ENCODE data around the gene NT5DC1.

DNA sequence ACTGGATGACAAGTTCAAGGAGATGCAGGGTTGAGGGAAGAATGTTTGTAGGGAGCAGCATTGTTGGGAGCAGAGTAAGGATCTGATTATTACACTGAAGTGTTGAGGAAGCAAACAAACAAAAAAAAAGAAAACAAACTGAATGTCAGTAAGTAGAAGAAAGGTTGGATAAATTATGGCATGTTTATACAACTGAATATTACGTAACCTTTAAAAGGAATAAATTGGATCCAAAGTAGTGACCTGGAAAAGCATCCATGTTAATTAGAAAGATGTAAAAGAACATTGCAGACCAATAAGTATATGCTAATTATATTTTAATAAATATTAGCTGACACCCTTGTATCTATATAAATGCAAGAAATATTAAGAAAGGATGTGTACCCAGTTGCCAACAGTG, 191.9 kb downstream of the NT5DC1 start:
- TF ChIP-seq, protein P1, sequence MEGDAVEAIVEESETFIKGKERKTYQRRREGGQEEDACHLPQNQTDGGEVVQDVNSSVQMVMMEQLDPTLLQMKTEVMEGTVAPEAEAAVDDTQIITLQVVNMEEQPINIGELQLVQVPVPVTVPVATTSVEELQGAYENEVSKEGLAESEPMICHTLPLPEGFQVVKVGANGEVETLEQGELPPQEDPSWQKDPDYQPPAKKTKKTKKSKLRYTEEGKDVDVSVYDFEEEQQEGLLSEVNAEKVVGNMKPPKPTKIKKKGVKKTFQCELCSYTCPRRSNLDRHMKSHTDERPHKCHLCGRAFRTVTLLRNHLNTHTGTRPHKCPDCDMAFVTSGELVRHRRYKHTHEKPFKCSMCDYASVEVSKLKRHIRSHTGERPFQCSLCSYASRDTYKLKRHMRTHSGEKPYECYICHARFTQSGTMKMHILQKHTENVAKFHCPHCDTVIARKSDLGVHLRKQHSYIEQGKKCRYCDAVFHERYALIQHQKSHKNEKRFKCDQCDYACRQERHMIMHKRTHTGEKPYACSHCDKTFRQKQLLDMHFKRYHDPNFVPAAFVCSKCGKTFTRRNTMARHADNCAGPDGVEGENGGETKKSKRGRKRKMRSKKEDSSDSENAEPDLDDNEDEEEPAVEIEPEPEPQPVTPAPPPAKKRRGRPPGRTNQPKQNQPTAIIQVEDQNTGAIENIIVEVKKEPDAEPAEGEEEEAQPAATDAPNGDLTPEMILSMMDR (IDR thresholded peaks at IDR 0.05) = no peak
- TF ChIP-seq EZH2 (IDR thresholded peaks at IDR 0.05; ENCODE audit: borderline replicate concordance, insufficient read depth, low read depth, low read length, poor library complexity, severe bottlenecking) = no peak
